GM12873 (cell line): ENCODE data around the gene SPATS2L.

Source experiments
- TF ChIP-seq, protein P1 (sequence below): IDR thresholded peaks from 2 replicates; pipeline ENCODE4 v1.5.1; 2012; ENCODE audit warnings: low read depth, mild to moderate bottlenecking, moderate library complexity, low read length, control low read depth; ENCODE audit not compliant: insufficient read depth; ENCODE audit errors: missing control alignments

The SPATS2L gene

DNA sequence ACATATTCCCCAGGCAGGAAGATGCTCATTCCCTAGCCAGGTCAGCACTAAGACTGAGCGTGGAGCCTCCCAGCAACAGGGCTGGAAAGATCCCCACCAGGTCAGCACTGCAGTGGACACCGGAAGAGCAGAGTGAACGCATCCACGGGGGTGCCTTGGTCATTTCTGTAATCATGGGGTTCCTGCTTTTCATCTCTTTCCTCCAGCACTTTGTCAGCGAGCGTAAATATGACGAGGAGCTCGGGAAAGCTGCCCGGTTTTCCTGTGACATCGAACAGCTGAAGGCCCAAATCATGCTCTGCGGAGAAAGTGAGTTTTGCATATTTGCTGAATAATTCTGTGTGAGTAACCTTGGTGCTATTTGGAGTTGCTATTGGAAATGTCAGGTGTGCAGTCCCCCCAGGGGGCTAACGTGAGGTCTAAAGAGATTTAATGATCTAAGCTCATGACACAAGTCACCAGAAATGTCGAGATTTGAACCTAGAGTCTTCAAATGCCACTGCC, 163.3 kb downstream of the SPATS2L start:
- TF ChIP-seq, protein P1, sequence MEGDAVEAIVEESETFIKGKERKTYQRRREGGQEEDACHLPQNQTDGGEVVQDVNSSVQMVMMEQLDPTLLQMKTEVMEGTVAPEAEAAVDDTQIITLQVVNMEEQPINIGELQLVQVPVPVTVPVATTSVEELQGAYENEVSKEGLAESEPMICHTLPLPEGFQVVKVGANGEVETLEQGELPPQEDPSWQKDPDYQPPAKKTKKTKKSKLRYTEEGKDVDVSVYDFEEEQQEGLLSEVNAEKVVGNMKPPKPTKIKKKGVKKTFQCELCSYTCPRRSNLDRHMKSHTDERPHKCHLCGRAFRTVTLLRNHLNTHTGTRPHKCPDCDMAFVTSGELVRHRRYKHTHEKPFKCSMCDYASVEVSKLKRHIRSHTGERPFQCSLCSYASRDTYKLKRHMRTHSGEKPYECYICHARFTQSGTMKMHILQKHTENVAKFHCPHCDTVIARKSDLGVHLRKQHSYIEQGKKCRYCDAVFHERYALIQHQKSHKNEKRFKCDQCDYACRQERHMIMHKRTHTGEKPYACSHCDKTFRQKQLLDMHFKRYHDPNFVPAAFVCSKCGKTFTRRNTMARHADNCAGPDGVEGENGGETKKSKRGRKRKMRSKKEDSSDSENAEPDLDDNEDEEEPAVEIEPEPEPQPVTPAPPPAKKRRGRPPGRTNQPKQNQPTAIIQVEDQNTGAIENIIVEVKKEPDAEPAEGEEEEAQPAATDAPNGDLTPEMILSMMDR = no peak

DNA sequence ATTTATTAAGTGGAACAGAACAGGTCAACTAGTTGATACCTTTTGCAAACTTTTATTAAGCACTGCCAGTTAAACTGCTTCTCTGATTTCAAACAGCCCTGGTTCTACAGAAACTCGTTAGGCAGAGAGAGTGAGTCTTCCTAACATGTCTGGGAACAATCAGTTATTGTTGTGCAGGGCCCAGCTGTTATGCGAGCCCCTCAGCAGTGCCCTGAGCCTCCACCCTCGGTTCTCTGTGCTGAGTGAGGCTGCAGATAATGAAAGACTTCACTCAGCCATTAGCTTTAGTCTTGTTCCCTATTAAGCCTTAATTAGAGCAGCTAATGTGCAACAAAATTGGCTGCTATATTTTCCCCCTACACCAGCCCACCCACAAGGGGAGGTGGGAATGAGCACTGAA, 163.7 kb downstream of the SPATS2L start:
- TF ChIP-seq, protein P1 = no peak

DNA sequence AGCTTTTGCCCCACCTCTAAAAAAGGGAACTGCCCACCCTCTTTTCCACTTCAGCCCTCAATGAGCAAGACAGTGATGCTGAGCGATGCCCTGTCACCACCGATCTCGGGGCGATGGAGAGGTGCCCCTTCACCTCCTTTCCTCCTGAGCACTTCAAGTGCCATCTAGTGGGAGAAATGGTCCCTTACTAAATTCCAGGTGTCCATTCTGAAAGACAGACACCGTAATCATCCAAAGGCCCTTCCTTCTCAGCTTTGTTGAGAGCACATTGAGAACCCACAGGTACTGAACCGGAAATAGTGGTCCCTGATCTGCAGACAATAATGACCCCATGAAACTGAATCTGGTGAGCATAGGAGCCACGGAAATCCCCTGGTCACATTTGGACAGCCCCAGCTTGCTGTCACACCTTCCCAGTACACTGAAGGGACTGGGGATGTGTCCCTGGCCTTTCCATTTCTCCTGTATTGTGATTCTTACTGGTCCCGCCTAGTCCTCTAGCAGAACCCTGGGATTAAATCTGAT, 164.9 kb downstream of the SPATS2L start:
- TF ChIP-seq, protein P1 = peak; percentile 75

DNA sequence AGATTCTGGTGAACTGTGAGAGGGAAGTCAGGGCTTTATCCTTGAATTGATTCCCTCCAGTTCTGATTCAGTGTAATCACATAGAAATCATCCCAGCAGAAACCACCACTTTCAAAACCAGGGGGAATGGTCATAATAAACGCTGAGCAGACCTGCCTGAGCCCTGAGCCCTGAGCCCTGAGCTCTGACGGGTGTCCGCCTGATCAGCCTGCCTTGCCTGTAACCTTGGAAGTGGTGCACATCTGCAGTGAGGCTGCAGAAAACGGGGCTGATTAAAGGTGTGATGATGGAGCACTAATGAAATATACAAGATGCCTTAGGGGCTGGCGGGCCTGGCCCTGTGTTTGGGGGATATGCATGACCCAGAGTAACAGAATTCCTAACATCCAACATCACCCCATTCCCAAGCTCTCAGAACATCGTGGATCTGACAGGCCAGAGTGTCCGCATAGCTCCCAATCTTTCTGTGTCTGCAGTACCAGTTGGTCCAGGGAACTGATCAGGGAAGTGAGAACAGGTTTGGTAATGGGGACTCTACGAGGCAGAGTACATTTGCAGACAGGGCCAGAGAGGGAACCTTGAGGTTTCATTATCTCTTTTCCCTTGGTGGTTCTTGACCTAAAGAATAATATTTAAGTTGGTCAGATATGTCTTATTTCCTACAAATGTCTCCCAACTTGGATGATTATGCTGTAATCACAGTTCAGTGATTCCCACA, 165.6 kb downstream of the SPATS2L start:
- TF ChIP-seq, protein P1 = no peak

DNA sequence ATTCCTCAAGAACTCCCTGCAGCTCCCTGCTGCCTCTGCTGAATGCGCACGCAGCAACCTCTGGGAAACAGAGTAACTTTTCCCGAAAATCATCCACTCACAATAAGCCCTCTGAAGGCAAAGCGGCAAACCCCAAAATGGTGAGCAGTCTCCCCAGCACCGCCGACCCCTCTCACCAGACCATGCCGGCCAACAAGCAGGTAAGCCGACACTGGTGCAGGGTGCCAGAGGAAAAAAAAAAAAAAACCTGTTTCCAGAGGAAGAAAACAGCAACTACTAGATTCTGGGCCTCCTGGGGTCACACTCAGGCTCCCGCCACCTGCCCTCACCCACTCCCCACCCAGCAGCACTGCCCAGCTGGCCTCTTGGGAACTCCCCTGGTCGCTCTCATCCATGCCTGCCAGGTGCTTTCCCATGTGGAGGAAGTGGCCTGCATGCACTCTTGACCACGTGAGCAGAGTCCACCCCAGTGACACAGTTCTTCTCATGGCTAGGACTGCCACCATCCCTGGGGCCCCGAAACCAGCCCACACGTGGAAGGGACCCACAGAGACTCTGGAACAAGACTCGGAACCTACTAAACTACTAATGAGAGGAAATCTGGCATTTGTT, 166.5 kb downstream of the SPATS2L start:
- TF ChIP-seq, protein P1 = no peak

DNA sequence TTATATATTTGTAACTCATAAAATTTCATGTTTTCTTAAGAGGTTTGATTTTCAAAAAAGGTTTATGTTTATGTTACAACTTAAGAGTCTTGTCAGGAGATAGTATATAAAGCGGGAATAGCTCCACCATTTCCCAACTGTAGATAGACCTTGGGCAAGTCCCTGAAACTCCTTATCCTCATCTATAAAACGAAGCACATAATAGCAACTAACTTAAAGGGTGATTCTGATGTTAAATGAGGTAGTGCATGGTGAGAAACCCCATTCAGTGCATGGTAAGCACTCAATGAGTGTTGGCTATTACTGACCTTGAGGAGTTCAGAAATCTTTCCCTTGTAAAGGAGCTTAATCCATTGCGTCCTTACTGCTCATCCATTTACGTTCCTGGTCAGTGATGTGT, 169.3 kb downstream of the SPATS2L start:
- TF ChIP-seq, protein P1 = no peak

DNA sequence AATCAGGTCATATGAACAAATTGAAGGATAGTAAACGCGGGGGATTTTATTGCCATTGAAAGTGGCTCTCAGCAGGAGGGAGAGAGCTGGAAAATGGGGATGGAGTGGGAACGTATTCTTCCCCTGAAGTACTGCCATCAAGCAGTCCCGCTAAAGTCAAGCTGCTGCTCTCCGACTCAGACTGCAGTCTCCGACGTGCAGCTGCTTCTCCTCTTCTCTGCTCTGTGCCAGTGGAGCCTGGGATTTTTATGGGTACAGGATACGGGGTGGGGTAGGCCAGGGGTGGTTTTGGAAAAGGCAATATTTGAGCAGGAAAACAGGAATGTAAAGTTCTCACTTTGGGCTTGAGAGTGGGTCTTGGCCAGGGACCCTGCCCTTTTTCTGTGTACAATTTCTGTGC, 170.3 kb downstream of the SPATS2L start:
- TF ChIP-seq, protein P1 = no peak
